ENCODE measurements around the gene RANBP6.

DNA sequence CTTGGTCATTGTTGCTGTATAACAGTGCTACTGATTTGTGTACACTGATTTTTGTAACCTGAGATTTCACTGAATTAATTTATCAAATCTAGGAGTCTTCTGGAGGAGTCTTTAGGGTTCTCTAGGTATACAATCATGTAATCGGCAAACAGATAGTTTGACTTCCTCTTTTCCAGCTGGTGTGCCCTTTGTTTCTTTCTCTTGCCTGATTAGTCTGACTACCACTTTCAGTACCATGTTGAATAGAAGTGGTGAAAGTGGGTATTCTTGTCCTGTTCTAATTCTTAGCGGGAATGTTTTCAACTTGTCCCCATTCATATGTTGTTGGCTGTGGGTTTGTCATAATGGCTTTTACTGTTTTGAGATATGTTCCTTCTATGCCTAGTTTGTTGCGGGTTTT is 24.7 kb upstream of the RANBP6 start:
- no peak for TF ChIP-seq CTCF (conservative IDR thresholded peaks at IDR 0.05; ENCODE audit: low read depth, low read length)
- TF ChIP-seq EZH2 (IDR thresholded peaks at IDR 0.05; ENCODE audit: borderline replicate concordance, low read depth, low read length, poor library complexity, severe bottlenecking): no peak
